Panc1 (cell line): ENCODE data around the gene P3R3URF. TPM values are rescaled to one million over a fixed set of nuclear protein-coding genes. Genes with fewer than 3 reads are reported as not detected.

Experiments
- ATAC-seq: fragments of 200-7000 bp; cut with Tn5 transposase; 2 replicates; pipeline ENCODE4 v1.9.1; 2020; ENCODE audit warnings: mild to moderate bottlenecking, moderate library complexity
- BruUV-seq: library from RNA; stranded (reverse); fragments of 400-500 nt; replicated peaks from 2 replicates; lab custom pipeline; 2021; lab: Mats Ljungman, UMichigan
- CTCF ChIA-PET: fragments of 300-600 bp; sonication (Branson Sonifier 250); formaldehyde crosslinking; loops from one replicate; lab custom pipeline; 2022; ENCODE audit warnings: antibody characterized with exemption; lab: Charles Lee
- POLR2A ChIA-PET: fragments of 300-600 bp; sonication (Branson Sonifier 250); formaldehyde crosslinking; loops from one replicate; lab custom pipeline; 2022; ENCODE audit warnings: antibody characterized with exemption; lab: Charles Lee
- DNase-seq: peaks from one replicate; pipeline ENCODE4 v3.0.0-alpha.2; 2010; ENCODE audit warnings: low read depth, low spot score
- H3K27ac ChIP-seq: 2 replicates; pipeline ENCODE4 v1.5.1; 2011; ENCODE audit warnings: mild to moderate bottlenecking, low read length, inconsistent platforms
- H3K27me3 ChIP-seq: fragments of 200-500 bp; sonication (Bioruptor generic); 2 replicates; pipeline ENCODE4 v1.6.0; 2014; ENCODE audit warnings: low read length, inconsistent platforms; ENCODE audit not compliant: control insufficient read depth, insufficient read depth
- H3K36me3 ChIP-seq: fragments of 200-500 bp; sonication (Bioruptor generic); 2 replicates; pipeline ENCODE4 v1.5.1; 2014; ENCODE audit warnings: inconsistent platforms, mild to moderate bottlenecking, low read length, moderate library complexity; ENCODE audit not compliant: control insufficient read depth, insufficient read depth
- H3K4me1 ChIP-seq: 2 replicates; pipeline ENCODE4 v1.5.1; 2011; ENCODE audit warnings: inconsistent platforms, mild to moderate bottlenecking, low read length, moderate library complexity; ENCODE audit not compliant: control insufficient read depth, insufficient read depth
- H3K4me3 ChIP-seq, 2 experiments: 2 replicates each; pipeline ENCODE4 v1.5.1; 2011 to 2012; ENCODE audit warnings: low read depth in 2 of 2, low read length in 2 of 2, mild to moderate bottlenecking in 2 of 2, inconsistent platforms in 1 of 2, moderate library complexity in 1 of 2
- H3K9me3 ChIP-seq: fragments of 200-500 bp; sonication (Bioruptor generic); 2 replicates; pipeline ENCODE4 v1.5.1; 2014; ENCODE audit warnings: low read depth, mild to moderate bottlenecking, inconsistent platforms, low read length, moderate library complexity; ENCODE audit not compliant: control insufficient read depth, insufficient read depth
- POLR2AphosphoS5 ChIP-seq: IDR thresholded peaks from 2 replicates; pipeline ENCODE4 v1.6.1; 2012; ENCODE audit warnings: mild to moderate bottlenecking, low read depth, low read length, moderate library complexity
- REST ChIP-seq, 2 experiments: IDR thresholded peaks; 2 replicates each; pipeline ENCODE4 v1.6.1; 2011 to 2012; ENCODE audit warnings: low read depth in 2 of 2, control low read depth in 1 of 2, low read length in 1 of 2, mild to moderate bottlenecking in 1 of 2, moderate library complexity in 1 of 2; ENCODE audit not compliant: insufficient read depth in 1 of 2
- SIN3A ChIP-seq: IDR thresholded peaks from 2 replicates; pipeline ENCODE4 v1.6.1; 2012; ENCODE audit warnings: low read depth, mild to moderate bottlenecking, low read length, moderate library complexity, borderline replicate concordance; ENCODE audit not compliant: insufficient read depth
- TCF7L2 ChIP-seq: IDR thresholded peaks from 2 replicates; pipeline ENCODE4 v1.6.1; 2011; ENCODE audit warnings: mild to moderate bottlenecking, low read depth, low read length, inconsistent platforms
- in situ Hi-C: cut with HindIII; loops from 2 replicates; pipeline ENCODE4 v1.10.0; 2016; ENCODE audit warnings: low sequenced_read_pairs, low pct_unique_long_range_greater_than_20kb
- intact Hi-C: fragments of 100-400 bp; cut with micrococcal nuclease; formaldehyde crosslinking; loops from one replicate; pipeline ENCODE4 v1.10.0; 2022; ENCODE audit not compliant: unreplicated experiment
- total RNA-seq: library from RNA; stranded (reverse); gene quantifications from one replicate; pipeline ENCODE4 v1.2.1, GENCODE V29; 2021; ENCODE audit not compliant: unreplicated experiment
- TF ChIP-seq, protein P1 (sequence below): fragments of 450-650 bp; IDR thresholded peaks from 2 replicates; pipeline ENCODE4 v1.5.1; 2017; ENCODE audit warnings: mild to moderate bottlenecking

The P3R3URF gene
- total RNA-seq, 1 experiment from 2014 or later, result not detected

DNA sequence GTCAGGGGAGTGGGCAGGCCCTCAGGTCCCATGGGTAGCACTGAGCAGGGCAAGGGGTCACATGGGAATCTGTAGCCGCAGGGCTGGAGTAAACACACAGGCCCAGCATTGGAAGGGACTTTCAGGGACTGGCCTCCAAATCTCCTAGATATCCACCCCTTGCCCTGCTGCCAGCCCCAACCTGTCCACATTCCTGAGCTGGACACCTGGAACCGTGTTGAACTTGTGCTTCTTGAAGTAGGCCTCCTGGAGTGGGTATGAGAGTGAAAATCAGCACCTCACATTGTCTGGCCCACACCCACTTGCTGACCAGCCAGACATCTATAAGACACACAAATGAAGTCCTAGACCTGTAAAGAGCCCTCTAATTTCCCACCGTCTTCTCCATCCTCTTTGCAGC is 14.3 kb upstream of the P3R3URF start:
- H3K27me3 ChIP-seq, result no peaks in the 10 kb centered on the region
- TF ChIP-seq POLR2AphosphoS5, result no peak
- TF ChIP-seq SIN3A, result no peak
- TF ChIP-seq REST (IDR thresholded peaks at IDR 0.05; ENCODE audit: insufficient read depth in 1 of 2, low read depth in 2 of 2, low read length in 1 of 2), result no peak
- no peak for TF ChIP-seq TCF7L2
- TF ChIP-seq, protein P1, sequence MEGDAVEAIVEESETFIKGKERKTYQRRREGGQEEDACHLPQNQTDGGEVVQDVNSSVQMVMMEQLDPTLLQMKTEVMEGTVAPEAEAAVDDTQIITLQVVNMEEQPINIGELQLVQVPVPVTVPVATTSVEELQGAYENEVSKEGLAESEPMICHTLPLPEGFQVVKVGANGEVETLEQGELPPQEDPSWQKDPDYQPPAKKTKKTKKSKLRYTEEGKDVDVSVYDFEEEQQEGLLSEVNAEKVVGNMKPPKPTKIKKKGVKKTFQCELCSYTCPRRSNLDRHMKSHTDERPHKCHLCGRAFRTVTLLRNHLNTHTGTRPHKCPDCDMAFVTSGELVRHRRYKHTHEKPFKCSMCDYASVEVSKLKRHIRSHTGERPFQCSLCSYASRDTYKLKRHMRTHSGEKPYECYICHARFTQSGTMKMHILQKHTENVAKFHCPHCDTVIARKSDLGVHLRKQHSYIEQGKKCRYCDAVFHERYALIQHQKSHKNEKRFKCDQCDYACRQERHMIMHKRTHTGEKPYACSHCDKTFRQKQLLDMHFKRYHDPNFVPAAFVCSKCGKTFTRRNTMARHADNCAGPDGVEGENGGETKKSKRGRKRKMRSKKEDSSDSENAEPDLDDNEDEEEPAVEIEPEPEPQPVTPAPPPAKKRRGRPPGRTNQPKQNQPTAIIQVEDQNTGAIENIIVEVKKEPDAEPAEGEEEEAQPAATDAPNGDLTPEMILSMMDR, result no peak
- H3K27ac ChIP-seq, result no peak overlapping the region
- POLR2A ChIA-PET, result interaction anchor here (0.6 kb wide), 1 partner anchor 15 kb away, joined by 5 read pairs; no protein-coding TSS in a partner anchor
- in situ Hi-C loops, result no loop called here
- no peak overlapping the region for H3K4me3 ChIP-seq
- H3K4me1 ChIP-seq, result peaks cover 13% of the 10 kb centered on the region
- CTCF ChIA-PET, result no interaction called here
- DNase-seq (no peak), ATAC-seq (no peak)
- H3K36me3 ChIP-seq, result peaks cover 9% of the 10 kb centered on the region; the same call in 1 of the 2 replicates
- no peaks in the 10 kb centered on the region for H3K9me3 ChIP-seq
- BruUV-seq, result no TSS peak
- intact Hi-C loops, result no loop called here

- H3K4me3 ChIP-seq, result no peak overlapping the region
- peaks cover 5% of the 10 kb centered on the region; the same call in 1 of the 2 replicates for H3K36me3 ChIP-seq
- H3K9me3 ChIP-seq, result no peaks in the 10 kb centered on the region
- ChIA-PET POLR2A (no interaction called here), CTCF (no interaction called here)
- peaks cover 29% of the 10 kb centered on the region for H3K4me1 ChIP-seq
- TF ChIP-seq REST (IDR thresholded peaks at IDR 0.05; ENCODE audit: insufficient read depth in 1 of 2, low read depth in 2 of 2, low read length in 1 of 2) (no peak), SIN3A (no peak), TCF7L2 (no peak), POLR2AphosphoS5 (no peak)
- TF ChIP-seq, protein P1, result no peak
- DNase-seq (no peak), ATAC-seq (no peak)
- in situ Hi-C loops (no loop called here), intact Hi-C loops (no loop called here)
- no peaks in the 10 kb centered on the region for H3K27me3 ChIP-seq
- H3K27ac ChIP-seq, result 0 out of 2 replicates have a peak overlapping the region, but pooled peaks have one; percentile 18
- no TSS peak for BruUV-seq
Measured at GRCh38 chr1:46188295-46189030, 12.2 kb upstream of the P3R3URF start.
